Measurements from ENCODE around the gene MPND.

Gene MPND, protein sequence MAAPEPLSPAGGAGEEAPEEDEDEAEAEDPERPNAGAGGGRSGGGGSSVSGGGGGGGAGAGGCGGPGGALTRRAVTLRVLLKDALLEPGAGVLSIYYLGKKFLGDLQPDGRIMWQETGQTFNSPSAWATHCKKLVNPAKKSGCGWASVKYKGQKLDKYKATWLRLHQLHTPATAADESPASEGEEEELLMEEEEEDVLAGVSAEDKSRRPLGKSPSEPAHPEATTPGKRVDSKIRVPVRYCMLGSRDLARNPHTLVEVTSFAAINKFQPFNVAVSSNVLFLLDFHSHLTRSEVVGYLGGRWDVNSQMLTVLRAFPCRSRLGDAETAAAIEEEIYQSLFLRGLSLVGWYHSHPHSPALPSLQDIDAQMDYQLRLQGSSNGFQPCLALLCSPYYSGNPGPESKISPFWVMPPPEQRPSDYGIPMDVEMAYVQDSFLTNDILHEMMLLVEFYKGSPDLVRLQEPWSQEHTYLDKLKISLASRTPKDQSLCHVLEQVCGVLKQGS

DNA sequence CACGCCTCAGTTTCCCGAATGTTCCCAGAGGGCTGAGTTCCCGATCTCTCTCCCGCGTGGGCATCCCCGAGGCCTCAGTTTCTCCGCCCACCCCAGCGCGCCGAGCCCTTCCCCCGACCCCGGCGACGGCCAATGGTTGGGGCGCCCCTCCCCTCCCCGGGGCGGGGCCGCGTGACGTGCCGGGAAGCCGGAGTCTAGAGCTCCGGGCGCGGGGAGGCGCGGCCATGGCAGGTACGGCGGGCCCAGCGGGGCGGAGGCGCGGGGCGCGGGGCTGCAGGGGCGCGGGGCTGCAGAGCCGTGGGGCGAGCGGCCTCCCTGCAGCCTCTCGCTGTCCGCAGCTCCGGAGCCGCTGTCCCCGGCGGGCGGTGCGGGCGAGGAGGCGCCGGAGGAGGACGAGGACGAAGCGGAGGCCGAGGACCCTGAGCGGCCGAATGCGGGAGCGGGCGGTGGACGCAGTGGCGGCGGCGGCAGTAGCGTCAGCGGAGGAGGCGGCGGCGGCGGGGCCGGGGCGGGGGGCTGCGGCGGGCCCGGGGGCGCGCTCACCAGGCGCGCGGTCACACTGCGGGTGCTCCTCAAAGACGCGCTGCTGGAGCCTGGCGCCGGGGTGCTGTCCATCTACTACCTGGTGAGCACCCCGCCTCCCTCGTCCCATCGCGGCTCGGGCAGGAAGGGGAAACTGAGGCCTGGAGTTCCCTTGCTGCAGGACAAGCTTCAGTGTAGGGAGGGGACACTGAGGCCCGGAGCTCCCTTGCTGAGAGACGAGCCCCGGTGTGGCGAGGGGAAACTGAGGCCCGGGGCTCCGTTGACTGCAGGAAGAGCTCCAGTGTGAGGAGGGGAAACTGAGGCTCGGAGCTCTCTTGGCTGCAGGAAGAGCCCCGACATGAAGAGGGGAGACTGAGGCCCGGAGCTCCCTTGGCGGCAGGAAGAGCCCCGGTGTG, at the start of gene MPND:
Gene MPND (plus strand): TSS at position 193 of the 938 bp plus-strand sequence. CDS start 32 bp downstream, at position 225.
- DNase-seq (ENCODE audit: extremely low spot score, insufficient read length, low read depth) (peak; percentile 68), FAIRE-seq (peak; percentile 85)

DNA sequence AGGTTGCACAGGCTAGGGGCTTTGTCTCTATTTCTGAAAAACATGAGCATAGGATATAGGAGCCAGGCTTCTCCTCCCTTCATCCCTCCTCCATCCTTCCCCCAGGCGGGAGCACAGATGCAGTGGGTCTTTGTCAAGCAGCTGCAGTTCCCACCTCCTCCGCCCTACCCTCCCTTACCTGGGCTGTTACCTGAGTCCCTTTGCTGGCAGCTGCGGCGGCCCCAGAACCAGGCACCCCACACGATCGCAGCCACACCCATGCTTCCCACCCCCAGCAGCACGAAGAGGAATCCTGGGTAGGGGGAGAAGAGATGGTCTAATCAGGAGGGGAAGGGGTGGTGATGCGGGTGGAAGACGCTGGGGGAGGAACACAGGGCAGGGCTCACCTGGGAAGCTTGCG, 49.0 kb upstream of the MPND start:
- no peak for FAIRE-seq

DNA sequence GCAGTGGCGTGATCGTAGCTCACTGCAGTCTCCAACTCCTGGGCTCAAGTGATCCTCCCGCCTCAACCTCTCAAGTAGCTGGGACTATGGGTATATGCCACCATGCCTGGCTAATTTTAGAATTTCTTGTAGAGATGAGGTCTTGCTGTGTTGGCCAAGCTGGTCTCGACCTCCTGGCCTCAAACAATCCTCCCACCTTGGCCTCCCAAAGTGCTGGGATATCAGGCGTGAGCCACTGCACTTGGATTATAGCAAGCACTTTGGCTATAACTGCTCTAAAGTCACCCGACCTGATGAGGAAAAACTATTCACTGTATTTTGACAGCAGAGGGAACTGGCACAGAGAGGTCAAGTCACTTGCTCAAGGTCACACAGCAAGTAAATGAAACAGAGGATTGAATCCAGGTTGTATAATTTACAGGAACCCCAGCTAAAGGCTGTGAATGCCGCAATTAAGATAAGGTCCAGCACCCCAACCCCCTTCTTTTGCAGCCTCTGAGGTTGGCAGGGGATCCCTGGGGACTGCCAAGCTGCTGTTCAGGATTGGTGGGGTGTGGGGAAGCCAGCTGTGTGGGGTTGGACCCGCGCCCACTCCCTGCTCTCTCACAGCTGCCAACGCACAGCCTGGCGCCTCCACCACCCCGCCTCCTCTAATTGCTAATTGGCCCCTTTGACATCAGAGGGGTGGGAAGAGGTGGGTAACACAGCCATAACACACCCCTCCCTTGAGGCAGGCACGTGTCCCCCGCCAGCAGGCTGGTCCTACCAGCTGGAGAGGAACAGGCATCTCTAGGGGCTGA, 47.2 kb upstream of the MPND start:
- FAIRE-seq (no peak), DNase-seq (ENCODE audit: extremely low spot score, insufficient read length, low read depth) (no peak)

More for the DNA sequence above, 49.0 kb upstream of the MPND start:
- no peak for DNase-seq (ENCODE audit: extremely low spot score, insufficient read length, low read depth)

DNA sequence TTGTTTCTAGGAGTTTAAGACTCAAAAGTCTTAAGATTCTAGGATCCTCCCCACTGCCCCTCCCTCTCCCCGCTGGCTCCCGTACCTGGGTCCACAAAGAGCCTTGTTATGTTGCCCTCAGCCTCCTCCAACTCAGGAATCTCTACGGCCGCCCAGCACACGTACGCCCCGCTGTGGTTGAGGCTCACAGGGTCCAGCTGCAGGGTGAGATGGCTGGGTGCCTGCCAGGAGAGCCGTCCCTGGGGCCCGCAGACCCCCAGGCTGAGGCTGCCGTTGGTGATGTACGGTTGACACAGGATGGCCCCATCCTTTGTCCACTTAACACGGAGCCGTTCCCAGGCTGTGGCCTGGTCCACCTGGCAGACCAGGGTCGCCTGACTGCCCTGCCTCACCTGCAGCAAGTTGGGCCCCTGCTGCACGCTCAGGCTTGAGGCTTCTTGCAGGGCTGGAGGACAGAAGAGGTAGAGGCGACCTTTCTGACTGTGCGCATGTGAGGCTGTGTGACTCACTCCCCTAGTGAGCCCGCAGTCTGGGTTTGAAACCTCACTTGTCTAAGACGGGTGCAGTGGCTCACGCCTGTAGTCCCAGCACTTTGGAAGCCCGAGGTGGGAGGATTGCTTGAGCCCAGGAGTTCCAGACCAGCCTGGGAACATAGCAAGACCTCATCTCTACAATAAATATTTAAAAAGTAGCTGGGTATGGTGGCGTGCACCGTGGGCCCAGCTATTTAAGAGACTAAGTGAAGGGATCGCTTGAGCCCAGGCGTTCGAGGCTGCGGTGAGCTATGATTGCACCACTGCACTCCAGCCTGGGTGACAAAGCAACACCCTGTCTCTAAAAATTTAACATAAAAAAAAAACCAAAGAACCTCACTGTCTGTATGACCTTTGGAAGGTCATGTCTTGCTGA, 45.2 kb upstream of the MPND start:
- FAIRE-seq (no peak), DNase-seq (ENCODE audit: extremely low spot score, insufficient read length, low read depth) (no peak)

DNA sequence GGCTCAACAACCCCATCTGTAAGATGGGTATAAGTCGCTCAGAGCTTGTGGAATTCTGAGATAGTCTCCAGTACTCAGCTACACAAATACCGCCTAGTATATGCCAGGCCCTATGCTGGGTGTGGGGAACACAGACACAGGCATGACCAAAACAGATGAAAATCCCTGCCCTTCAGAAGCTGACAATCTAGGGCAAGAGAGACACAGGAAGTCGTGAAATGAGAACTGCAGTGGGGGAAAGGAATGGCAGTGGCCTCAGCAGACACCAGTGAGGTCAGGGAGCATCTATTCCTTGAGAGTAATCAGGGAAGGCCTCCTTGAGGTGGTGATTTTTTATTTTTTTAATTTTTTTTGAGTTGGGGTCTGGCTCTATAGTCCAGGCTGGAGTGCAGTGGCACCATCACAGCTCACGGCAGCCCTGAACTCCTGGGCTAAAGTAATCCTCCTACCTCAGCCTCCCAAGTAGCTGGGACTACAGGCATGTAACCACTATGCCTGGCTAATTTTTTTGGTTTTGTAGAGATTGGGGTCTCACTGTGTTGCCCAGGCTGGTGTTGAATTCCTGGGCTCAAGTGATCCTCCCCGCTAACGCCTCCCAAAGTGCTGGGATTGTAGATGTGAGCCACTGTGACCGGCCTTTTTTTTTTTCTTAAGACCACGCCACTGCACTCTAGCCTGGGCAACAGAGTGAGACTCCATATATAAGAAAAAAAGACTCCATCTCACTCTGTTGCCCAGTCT, 44.4 kb upstream of the MPND start:
- FAIRE-seq (no peak), DNase-seq (ENCODE audit: extremely low spot score, insufficient read length, low read depth) (no peak)

DNA sequence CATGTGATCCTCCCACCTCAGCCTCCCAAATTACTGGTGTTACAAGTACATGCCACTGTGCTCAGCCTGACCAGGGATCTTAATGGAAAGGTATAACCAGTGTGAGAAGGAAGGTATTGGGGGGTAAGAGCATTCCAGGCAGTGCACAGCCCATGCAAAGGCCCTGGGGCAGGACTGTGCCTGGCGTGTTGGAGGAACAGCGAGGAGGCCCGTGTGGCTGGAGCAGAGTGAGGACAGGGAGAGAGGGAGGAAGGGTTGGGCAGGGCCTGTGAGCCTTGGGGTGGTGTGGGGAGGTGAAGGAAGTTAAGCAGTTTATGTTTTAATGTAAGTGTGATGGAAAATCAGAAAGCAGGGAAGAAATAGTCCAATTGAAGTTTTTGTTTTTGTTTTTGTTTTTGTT, 42.8 kb upstream of the MPND start:
- FAIRE-seq (no peak), DNase-seq (ENCODE audit: extremely low spot score, insufficient read length, low read depth) (no peak)

DNA sequence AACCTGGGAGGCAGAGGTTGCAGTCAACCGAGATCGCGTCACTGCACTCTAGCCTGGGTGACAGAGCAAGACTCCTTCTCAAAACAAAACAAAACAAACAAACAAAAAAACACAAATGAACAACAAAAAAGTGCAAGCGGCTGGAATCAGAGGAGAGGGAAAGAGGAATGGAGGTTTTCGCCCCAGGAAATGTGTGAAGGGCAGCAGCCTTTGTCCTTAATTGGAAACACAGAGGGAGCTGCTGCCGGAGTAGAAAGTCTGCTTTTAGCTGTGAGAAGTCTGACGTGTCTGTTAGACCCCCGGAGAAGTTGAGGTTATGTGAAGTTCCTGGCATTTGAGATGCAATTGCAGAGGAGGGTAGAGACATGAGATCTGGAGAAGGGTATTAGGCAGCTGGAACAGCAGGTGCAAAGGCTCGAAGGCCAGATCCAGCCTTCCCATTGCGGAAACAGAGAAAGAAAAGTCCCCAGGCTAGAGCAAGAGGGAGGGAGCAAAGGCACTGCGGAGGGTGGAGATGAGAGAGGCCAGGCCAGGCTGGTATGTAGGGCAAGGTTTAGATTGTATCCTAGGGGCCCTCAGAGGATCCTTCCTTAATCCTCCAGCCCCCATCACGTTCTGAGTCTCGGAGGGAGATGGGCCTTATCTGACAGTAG, 41.6 kb upstream of the MPND start:
- FAIRE-seq, result no peak
- no peak for DNase-seq (ENCODE audit: extremely low spot score, insufficient read length, low read depth)

DNA sequence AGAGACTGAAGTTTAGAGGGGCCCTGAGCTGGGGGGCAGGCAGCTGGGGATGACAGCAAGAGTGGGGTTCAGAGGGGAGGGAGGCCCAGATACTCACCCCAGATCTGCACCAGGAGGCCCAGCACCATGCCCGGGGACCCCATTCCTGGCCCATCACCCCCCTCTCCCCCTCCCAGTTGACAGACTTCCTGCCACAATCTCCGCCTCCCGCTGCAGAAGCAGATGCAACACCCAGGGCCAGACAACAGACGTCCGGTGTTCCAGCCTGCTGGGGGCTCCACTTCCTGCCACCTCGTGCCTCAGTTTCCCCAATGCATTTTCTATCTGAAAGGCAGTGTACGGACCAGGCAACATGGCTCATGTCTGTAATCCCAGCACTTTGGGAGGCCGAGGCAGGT, 41.1 kb upstream of the MPND start, which contains the start of gene TMIGD2:
Gene TMIGD2 (minus strand): TSS at position 147 of the 398 bp plus-strand sequence. CDS start 4 bp downstream, at position 143.
- no peak for FAIRE-seq
- no peak for DNase-seq (ENCODE audit: extremely low spot score, insufficient read length, low read depth)

DNA sequence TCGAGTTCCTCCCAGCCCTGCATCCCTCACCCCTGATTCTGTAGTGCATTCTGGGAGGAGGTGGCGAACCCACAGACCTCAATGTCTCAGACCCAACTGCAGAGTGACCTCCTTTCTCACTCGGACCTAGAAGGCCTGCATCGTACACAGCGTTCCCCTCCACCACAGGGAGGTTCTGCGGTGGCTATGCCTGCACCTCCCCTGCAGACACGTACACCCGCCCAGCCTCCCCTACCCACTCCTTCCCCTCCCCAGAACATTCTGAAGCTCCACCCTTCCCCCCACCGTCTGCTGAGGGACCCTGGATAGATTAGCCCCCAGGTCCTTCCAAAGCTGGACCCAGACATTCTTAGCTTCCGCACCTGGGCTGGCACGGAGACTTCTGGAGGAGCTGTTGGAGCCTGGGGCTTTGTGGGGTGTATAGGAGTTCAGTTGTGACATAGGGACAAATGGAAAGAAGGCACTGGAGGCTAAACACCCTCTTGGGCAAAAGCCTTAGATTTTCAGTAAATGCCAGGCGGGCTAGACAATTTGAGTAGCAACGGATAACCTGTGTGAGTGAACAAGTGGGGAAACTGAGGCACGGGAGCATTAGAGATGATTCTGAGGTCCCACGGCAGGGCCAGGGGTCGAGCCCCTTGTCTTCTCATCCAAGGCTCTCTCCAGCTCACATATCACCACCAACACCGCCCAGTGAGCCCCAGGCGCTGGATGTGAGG, 39.4 kb upstream of the MPND start:
- FAIRE-seq (no peak), DNase-seq (ENCODE audit: extremely low spot score, insufficient read length, low read depth) (no peak)

DNA sequence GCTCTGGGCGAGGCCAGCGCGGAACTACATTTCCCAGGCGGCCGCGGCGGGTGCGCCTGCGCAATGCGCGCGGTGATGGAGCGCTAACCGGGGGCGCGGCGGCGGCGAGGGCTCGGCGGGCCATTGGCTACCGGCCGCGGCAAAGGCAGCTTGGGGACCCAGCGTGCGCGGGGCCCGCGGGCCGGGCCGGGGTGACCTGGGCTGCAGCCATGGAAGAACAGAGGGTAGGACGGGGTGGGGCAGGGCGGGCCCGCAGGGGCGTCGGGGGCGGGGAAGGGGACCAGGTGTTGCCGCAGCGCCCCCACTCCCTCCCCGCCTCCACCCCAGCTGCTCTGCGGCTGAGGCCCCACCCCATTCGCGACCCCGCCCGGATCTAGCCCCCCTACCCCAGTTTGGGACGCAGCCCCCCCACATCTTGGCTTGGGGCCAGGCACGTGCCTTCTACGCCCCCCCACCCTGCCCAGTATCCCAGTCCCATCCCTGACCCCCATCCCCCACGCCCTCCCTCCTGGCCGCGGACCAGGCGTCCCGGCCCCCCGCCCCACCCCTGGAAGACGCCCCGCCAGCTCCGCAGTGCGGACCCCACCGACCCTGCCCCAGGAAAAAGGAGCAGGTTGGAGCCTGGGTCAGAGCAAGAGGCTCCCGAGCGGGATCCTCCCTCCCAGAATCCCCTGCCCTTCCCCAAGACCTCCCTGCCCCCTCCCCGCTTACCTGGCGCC, 38.7 kb upstream of the MPND start, which contains the start of gene FSD1:
Gene FSD1 (plus strand): TSS at position 61 of the 719 bp plus-strand sequence. CDS start 149 bp downstream, at position 210.
- FAIRE-seq (peak; percentile 5), DNase-seq (ENCODE audit: extremely low spot score, insufficient read length, low read depth) (peak; percentile 91)

DNA sequence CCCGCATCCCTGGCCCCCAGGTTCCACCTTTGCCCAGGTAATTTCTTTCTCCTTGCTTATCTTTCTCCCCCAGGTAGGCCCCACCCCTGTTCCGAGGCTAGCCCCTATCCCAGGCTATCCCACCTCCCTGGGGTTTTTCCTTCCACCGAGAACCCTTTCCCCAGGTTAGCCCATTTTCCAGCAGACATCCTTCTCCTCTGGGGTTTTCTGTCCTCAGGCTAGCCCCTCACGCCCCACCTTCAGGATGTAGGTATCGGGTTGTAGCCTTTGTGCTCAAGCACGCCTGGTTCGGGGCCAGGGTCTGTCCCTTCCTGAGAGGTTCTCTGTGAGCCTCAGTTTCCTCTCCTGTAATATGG, 38.1 kb upstream of the MPND start:
- FAIRE-seq, result no peak

DNA sequence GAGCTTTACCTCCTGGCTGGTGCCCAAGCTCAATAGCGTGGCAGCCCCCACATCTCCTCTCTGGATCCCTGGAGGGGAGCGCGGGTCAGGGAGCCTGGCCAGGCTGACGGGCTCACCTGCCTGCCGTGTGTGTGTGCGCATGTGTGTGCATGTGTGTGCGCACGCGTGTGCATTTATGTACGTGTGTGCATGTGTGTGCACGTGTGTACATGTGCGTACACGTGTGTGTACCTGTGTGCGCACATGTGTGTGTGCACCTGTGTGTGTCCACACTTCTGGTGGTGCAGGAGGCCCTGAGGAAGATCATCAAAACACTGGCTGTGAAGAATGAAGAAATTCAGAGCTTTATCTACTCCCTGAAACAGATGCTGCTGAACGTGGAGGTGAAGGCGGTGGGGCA, 37.7 kb upstream of the MPND start:
- DNase-seq (ENCODE audit: extremely low spot score, insufficient read length, low read depth) (no peak), FAIRE-seq (no peak)

More for the DNA sequence above, 38.1 kb upstream of the MPND start:
- DNase-seq (ENCODE audit: extremely low spot score, insufficient read length, low read depth), result no peak

DNA sequence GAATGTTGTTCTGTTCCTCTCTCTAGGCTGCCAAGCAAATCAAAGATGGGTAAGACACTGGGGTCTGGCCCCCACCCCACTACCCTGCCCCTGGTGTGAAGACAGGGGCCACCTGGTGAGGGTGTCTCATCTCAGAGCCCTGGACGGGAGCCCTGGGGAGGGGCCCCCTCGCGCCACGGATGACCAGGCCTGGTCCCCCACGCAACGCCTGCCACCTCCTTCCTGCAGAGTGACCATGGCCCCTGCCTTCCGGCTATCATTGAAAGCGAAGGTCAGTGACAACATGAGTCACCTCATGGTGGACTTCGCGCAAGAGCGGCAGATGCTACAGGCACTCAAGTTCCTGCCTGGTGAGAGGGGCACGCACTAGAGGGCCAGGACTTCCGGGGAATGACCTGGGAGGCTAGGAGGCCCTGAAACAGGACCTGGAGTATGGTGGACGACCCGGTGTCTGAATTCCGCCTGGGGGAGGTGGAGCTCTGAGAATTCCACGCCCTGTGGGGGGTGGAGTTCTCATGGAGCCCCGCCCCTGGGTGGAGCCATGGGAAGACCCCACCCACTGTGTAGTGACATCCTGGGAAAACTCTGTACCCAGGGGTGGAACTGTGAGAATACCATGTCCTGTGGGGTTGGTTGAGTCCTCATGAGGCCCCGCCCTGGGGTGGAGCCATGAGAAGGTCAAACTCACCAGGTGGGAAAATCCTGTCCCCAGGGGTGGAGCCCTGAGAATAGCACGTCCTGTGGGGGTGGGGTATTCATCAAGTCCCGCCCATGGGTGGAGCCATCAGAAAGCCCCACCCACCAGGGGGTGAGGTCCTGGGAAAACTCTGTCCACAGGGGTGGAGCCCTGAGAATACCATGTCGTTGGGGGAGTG, 32.9 kb upstream of the MPND start:
- DNase-seq (ENCODE audit: extremely low spot score, insufficient read length, low read depth) (no peak), FAIRE-seq (no peak)

DNA sequence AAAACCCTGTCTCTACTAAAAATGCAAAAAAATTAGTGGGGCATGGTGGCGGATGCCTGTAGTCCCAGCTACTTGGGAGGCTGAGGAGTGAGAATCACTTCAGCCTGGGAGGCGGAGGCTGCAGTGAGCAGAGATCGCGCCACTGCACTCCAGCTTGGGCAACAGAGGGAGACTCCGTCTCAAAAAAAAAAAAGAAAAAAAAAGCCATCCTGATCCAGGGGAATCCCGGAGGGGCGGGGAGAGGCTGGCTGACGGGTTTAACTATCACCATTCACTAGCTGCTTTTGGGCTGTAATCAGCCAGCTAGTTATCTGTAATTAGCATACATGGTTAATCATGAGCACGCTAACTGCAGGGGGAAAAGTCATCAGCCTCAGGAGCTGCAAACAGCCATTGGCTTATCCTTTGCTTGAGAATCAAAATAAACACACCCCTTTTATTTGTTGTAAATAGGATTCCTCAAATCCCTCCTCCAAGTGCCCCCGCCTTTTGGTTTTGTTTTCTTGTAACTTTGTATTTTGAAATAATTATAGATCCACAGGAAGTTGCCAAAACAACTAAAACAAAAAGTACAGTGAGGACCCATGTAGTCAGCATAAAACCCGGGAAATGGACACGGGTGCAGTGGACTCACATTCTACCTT, 29.4 kb upstream of the MPND start:
- FAIRE-seq (no peak), DNase-seq (ENCODE audit: extremely low spot score, insufficient read length, low read depth) (no peak)

DNA sequence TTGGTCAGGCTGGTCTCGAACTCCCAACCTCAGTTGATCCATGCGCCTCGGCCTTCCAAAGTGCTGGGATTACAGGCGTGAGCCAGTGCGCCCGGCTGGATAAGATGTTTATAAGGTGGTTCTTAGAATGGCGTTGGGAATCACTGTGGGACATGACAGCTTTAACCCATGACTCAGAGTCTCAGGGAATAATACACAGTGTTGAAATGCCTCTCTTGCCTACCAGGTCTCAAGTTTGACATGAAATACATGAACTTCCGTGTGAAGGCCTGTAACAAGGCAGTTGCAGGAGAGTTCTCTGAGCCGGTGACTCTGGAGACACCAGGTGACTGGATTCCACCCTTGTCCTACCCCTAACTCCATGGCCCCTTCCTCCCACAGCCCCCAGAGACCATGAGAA, 26.4 kb upstream of the MPND start:
- no peak for DNase-seq (ENCODE audit: extremely low spot score, insufficient read length, low read depth)
- FAIRE-seq, result no peak
